GM19452 (cell line): ENCODE measurements around the gene KLHL17.
"Not testable (repeated sequence)": the region's sequence is repeated elsewhere in the genome, so short reads cannot be mapped to it uniquely, and the experiment has no call there.

Source experiments
- ATAC-seq: cut with Tn5 transposase; IDR thresholded peaks from one replicate; pipeline ENCODE4 v1.9.1; 2021; ENCODE audit not compliant: unreplicated experiment

The KLHL17 gene

GRCh38 chr1:935751-936231, 24.6 kb upstream of the KLHL17 start:
- no peak for ATAC-seq

- no peak for ATAC-seq
These were observed 23.8 kb upstream of the KLHL17 start for GRCh38 chr1:936348-937264.

GRCh38 chr1:937521-937920, 22.9 kb upstream of the KLHL17 start:
- no peak for ATAC-seq

GRCh38 chr1:938088-938683, 22.2 kb upstream of the KLHL17 start:
- no peak for ATAC-seq

- ATAC-seq, result no peak
These were observed 21.5 kb upstream of the KLHL17 start for GRCh38 chr1:938711-939489.

GRCh38 chr1:939511-940106, 20.8 kb upstream of the KLHL17 start:
- ATAC-seq, result no peak

GRCh38 chr1:940107-941014, 20.0 kb upstream of the KLHL17 start:
- ATAC-seq, result no peak

GRCh38 chr1:941015-941587, 19.3 kb upstream of the KLHL17 start:
- no peak for ATAC-seq

- ATAC-seq, result no peak
These were observed 18.6 kb upstream of the KLHL17 start for GRCh38 chr1:941588-942383.

GRCh38 chr1:942411-942821, 18.0 kb upstream of the KLHL17 start:
- ATAC-seq, result no peak

GRCh38 chr1:942864-943533, 17.4 kb upstream of the KLHL17 start:
- no peak for ATAC-seq

- ATAC-seq, result no peak
These were observed 16.6 kb upstream of the KLHL17 start for GRCh38 chr1:943545-944340.

- ATAC-seq, result no peak
These were observed 15.8 kb upstream of the KLHL17 start for GRCh38 chr1:944341-945325.

- ATAC-seq, result no peak
These were observed 14.5 kb upstream of the KLHL17 start for GRCh38 chr1:945688-946556.

GRCh38 chr1:946811-947210, 13.6 kb upstream of the KLHL17 start:
- ATAC-seq, result not testable (repeated sequence)
